K562 (cell line): ENCODE results near the gene ZC3H10. TPM values are rescaled to one million over a fixed set of nuclear protein-coding genes. Genes with fewer than 3 reads are reported as not detected.

Experiments
- ARID1B ChIP-seq: fragments of 450-650 bp; IDR thresholded peaks from 2 replicates; pipeline ENCODE4 v1.6.1; 2016; ENCODE audit warnings: antibody characterized with exemption, mild to moderate bottlenecking, inconsistent platforms
- CAMTA2 ChIP-seq: fragments of 250-450 bp; sonication (Bioruptor Pico); conservative IDR thresholded peaks from 2 replicates; pipeline ENCODE4 v1.5.1; 2022
- CHD1 ChIP-seq: fragments of 200-600 bp; sonication (generic); IDR thresholded peaks from one replicate; pipeline ENCODE4 v1.6.1; 2012; ENCODE audit warnings: mild to moderate bottlenecking, moderate library complexity, low read length, inconsistent platforms
- CXXC5 ChIP-seq: fragments of 250-450 bp; sonication (Bioruptor Pico); IDR thresholded peaks from 2 replicates; pipeline ENCODE4 v1.8.0; 2022; ENCODE audit warnings: inconsistent platforms, mild to moderate bottlenecking, moderate library complexity
- FIP1L1 ChIP-seq: fragments of 200-400 bp; formaldehyde crosslinking; IDR thresholded peaks from 2 replicates; pipeline ENCODE4 v1.6.1; 2018; ENCODE audit warnings: mild to moderate bottlenecking, low read depth, low read length; ENCODE audit not compliant: poor library complexity, severe bottlenecking
- FOXA1 ChIP-seq: fragments of 450-650 bp; IDR thresholded peaks from 2 replicates; pipeline ENCODE4 v1.6.1; 2016; ENCODE audit warnings: mild to moderate bottlenecking, borderline replicate concordance
- FOXK2 ChIP-seq, 2 experiments: fragments of 450-650 bp; IDR thresholded peaks in 1 of 2; conservative IDR thresholded peaks in 1 of 2; 2 replicates each; pipeline ENCODE4 v1.6.1; 2016; ENCODE audit warnings: low read depth in 2 of 2, mild to moderate bottlenecking in 1 of 2
- HNRNPL ChIP-seq: fragments of 200-400 bp; formaldehyde crosslinking; IDR thresholded peaks from 2 replicates; pipeline ENCODE4 v1.6.1; 2017; ENCODE audit warnings: low read depth, mild to moderate bottlenecking, low read length
- MBD2 ChIP-seq: sonication (generic); IDR thresholded peaks from 2 replicates; pipeline ENCODE4 v1.6.1; 2016; ENCODE audit warnings: low read depth, borderline replicate concordance
- NFYB ChIP-seq: IDR thresholded peaks from 2 replicates; pipeline ENCODE4 v1.6.1; 2011; ENCODE audit warnings: mild to moderate bottlenecking, moderate library complexity; ENCODE audit not compliant: insufficient read length; ENCODE audit errors: extremely low read depth
- NRF1 ChIP-seq, 2 experiments: fragments of 450-650 bp; IDR thresholded peaks in 1 of 2; conservative IDR thresholded peaks in 1 of 2; 2 replicates each; pipeline ENCODE4 v1.6.1; 2014; ENCODE audit warnings: mild to moderate bottlenecking in 2 of 2
- PTRF ChIP-seq: fragments of 450-650 bp; IDR thresholded peaks from 2 replicates; pipeline ENCODE4 v1.6.1; 2016; ENCODE audit warnings: mild to moderate bottlenecking, missing genetic modification characterization, missing compliant biosample characterization
- RCOR1 ChIP-seq, 2 experiments: IDR thresholded peaks; 2 replicates each; pipeline ENCODE4 v1.6.1; 2012; ENCODE audit warnings: low read depth in 2 of 2, low read length in 2 of 2, borderline replicate concordance in 1 of 2, improper control_type of control experiment in 1 of 2
- SIN3B ChIP-seq: fragments of 450-650 bp; IDR thresholded peaks from 2 replicates; pipeline ENCODE4 v1.6.1; 2017; ENCODE audit warnings: low read depth, mild to moderate bottlenecking, moderate library complexity
- SMARCA4 ChIP-seq: fragments of 450-650 bp; IDR thresholded peaks from 2 replicates; pipeline ENCODE4 v1.6.1; 2016
- USF1 ChIP-seq: sonication (generic); formaldehyde crosslinking; IDR thresholded peaks from 2 replicates; pipeline ENCODE4 v1.9.0; 2022; ENCODE audit warnings: mild to moderate bottlenecking, missing genetic modification reagents
- ZC3H4 ChIP-seq: sonication (generic); formaldehyde crosslinking; IDR thresholded peaks from 2 replicates; pipeline ENCODE4 v1.9.0; 2021; ENCODE audit warnings: missing genetic modification reagents, borderline replicate concordance
- ZNF217 ChIP-seq: sonication (generic); formaldehyde crosslinking; IDR thresholded peaks from 2 replicates; pipeline ENCODE4 v1.8.0; 2022; ENCODE audit warnings: mild to moderate bottlenecking, missing genetic modification reagents
- ZNF224 ChIP-seq: sonication (generic); formaldehyde crosslinking; IDR thresholded peaks from 2 replicates; pipeline ENCODE4 v1.8.0; 2022; ENCODE audit warnings: mild to moderate bottlenecking, missing genetic modification reagents
- polyA plus RNA-seq, 8 experiments: library from polyadenylated mRNA; depleted of rRNA in 4 of 8; stranded (reverse) in 5 of 8; unstranded in 3 of 8; fragments of >200 nt; fragmentation: Nextera tagmentation in 2 of 8; fragmentation: Illumina TruSeq in 1 of 8; extraction: Ambion mirVana in 2 of 8; extraction: Trizol in 1 of 8; gene quantifications; 2 replicates each; pipeline versions ENCODE4 v1.2.1 to v1.2.3, GENCODE V29; 2011 to 2014; ENCODE audit warnings: inconsistent platforms in 1 of 8, missing spikeins in 1 of 8
- total RNA-seq, 7 experiments: library from RNA; depleted of rRNA in 6 of 7; stranded (reverse); fragments of >200 nt in 6 of 7; fragmentation: Illumina TruSeq in 2 of 7; extraction: Trizol in 2 of 7; gene quantifications; 2 replicates each; pipeline versions ENCODE4 v1.2.1 to v1.2.3, GENCODE V29; 2011 to 2021; ENCODE audit warnings: low replicate concordance in 1 of 7
- TF ChIP-seq, protein P1 (sequence below): fragments of 450-650 bp; IDR thresholded peaks from 2 replicates; pipeline ENCODE4 v1.7.1; 2018; ENCODE audit warnings: mild to moderate bottlenecking, low read depth; ENCODE audit not compliant: partially characterized antibody
- TF ChIP-seq, protein P2 (sequence below): fragments of 450-650 bp; IDR thresholded peaks from 2 replicates; pipeline ENCODE4 v1.6.1; 2017; ENCODE audit warnings: antibody characterized with exemption, mild to moderate bottlenecking

Gene ZC3H10
- total and polyA plus RNA-seq, 9 of the 15 experiments (the other 6 are each of a cell fraction or from before 2014, with no cell fraction given) = 0.31 to 4.1 (median 1.6) TPM

GRCh38 chr12:56155256-56155845 lies 37.3 kb downstream of the ZC3H10 start (continued):
- TF ChIP-seq, protein P1, sequence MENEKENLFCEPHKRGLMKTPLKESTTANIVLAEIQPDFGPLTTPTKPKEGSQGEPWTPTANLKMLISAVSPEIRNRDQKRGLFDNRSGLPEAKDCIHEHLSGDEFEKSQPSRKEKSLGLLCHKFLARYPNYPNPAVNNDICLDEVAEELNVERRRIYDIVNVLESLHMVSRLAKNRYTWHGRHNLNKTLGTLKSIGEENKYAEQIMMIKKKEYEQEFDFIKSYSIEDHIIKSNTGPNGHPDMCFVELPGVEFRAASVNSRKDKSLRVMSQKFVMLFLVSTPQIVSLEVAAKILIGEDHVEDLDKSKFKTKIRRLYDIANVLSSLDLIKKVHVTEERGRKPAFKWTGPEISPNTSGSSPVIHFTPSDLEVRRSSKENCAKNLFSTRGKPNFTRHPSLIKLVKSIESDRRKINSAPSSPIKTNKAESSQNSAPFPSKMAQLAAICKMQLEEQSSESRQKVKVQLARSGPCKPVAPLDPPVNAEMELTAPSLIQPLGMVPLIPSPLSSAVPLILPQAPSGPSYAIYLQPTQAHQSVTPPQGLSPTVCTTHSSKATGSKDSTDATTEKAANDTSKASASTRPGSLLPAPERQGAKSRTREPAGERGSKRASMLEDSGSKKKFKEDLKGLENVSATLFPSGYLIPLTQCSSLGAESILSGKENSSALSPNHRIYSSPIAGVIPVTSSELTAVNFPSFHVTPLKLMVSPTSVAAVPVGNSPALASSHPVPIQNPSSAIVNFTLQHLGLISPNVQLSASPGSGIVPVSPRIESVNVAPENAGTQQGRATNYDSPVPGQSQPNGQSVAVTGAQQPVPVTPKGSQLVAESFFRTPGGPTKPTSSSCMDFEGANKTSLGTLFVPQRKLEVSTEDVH = no peak
- TF ChIP-seq NRF1 (conservative IDR thresholded peaks at IDR 0.05 in 1 of 2, IDR thresholded peaks at IDR 0.05 in 1 of 2) (0 out of 4 replicates have a peak, but pooled peaks of 1 of the 2 experiments have one; percentile 19), FOXK2 (conservative IDR thresholded peaks at IDR 0.05 in 1 of 2, IDR thresholded peaks at IDR 0.05 in 1 of 2; ENCODE audit: low read depth in 2 of 2) (no peak), FOXA1 (no peak), NFYB (no peak), CXXC5 (no peak), SIN3B (no peak), PTRF (tag) (no peak), CHD1 (no peak), ARID1B (peak; percentile 54; the same call in 1 of the 2 replicates), RCOR1 (IDR thresholded peaks at IDR 0.05; ENCODE audit: borderline replicate concordance in 1 of 2, low read depth in 2 of 2, low read length in 2 of 2) (no peak), CAMTA2 (CRISPR knock-in tag) (no peak), FIP1L1 (no peak), ZNF217 (CRISPR knock-in tag) (no peak), USF1 (no peak), HNRNPL (no peak), ZNF224 (CRISPR knock-in tag) (no peak), SMARCA4 (0 out of 2 replicates have a peak, but pooled peaks have one; percentile 26), ZC3H4 (CRISPR knock-in tag) (no peak), MBD2 (no peak)
- TF ChIP-seq, protein P2, sequence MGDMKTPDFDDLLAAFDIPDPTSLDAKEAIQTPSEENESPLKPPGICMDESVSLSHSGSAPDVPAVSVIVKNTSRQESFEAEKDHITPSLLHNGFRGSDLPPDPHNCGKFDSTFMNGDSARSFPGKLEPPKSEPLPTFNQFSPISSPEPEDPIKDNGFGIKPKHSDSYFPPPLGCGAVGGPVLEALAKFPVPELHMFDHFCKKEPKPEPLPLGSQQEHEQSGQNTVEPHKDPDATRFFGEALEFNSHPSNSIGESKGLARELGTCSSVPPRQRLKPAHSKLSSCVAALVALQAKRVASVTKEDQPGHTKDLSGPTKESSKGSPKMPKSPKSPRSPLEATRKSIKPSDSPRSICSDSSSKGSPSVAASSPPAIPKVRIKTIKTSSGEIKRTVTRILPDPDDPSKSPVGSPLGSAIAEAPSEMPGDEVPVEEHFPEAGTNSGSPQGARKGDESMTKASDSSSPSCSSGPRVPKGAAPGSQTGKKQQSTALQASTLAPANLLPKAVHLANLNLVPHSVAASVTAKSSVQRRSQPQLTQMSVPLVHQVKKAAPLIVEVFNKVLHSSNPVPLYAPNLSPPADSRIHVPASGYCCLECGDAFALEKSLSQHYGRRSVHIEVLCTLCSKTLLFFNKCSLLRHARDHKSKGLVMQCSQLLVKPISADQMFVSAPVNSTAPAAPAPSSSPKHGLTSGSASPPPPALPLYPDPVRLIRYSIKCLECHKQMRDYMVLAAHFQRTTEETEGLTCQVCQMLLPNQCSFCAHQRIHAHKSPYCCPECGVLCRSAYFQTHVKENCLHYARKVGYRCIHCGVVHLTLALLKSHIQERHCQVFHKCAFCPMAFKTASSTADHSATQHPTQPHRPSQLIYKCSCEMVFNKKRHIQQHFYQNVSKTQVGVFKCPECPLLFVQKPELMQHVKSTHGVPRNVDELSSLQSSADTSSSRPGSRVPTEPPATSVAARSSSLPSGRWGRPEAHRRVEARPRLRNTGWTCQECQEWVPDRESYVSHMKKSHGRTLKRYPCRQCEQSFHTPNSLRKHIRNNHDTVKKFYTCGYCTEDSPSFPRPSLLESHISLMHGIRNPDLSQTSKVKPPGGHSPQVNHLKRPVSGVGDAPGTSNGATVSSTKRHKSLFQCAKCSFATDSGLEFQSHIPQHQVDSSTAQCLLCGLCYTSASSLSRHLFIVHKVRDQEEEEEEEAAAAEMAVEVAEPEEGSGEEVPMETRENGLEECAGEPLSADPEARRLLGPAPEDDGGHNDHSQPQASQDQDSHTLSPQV = peak; percentile 62
